ENCODE measurements around the gene PTPRM. TPM values are rescaled to one million over a fixed set of nuclear protein-coding genes. Genes with fewer than 3 reads are reported as not detected.

The PTPRM gene
- total and polyA plus RNA-seq, 2 experiments from 2014 or later = 1.6 to 5.3 TPM

DNA sequence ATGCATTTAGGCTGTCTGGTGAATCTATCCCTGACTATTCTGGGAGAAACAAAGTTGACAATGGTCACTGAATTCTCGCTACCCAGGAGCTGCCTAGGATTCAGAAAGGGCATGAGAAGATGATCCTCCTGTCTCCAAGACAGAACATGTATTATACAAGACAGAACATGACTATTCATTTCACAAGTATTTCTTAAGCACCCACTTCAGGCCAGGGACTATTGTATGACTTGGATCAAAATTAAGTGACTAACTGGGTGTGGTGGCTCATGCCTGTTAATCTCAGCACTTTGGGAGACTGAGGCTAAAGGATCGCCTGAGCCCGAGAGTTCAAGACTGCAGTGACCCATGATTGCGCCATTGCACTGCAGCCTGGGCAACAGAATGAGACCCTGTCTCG lies 806.4 kb downstream of the PTPRM start (continued):
- TF ChIP-seq CREB1 (CRISPR knock-in tag; IDR thresholded peaks at IDR 0.05; ENCODE audit: low read depth) = no peak
- TF ChIP-seq ZNF331 (CRISPR knock-in tag; IDR thresholded peaks at IDR 0.05; ENCODE audit: low read depth) = no peak
- no peak for TF ChIP-seq POLR2AphosphoS5 (IDR thresholded peaks at IDR 0.05; ENCODE audit: low read depth)
- TF ChIP-seq JUNB (IDR thresholded peaks at IDR 0.05; ENCODE audit: unreplicated experiment) = no peak
- TF ChIP-seq ZNF114 (CRISPR knock-in tag; IDR thresholded peaks at IDR 0.05) = no peak

DNA sequence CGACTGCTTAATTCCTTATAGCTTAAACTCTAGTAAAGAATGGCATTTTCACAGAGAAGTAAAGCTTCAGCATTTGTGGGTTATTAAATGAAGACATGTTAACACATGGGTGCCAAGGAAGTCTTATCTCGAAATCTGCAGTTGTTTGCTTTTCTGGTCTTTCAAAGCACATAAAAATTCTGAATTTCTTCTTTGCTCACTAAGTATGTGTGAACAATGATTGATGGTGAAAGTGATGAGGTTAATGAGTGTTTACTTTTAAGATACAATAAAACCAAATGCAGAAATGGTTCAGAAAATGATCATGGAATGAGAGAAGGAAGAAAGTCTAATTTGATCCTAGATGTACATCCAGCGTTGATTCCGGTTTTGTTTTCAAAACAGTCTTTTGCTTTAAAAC lies 807.6 kb downstream of the PTPRM start:
- Mint-ChIP-seq H3K4me3 (no peak overlapping the region), H3K36me3 (ENCODE audit: low read depth) (no peaks in the 10 kb centered on the region), H3K4me1 (no peaks in the 10 kb centered on the region), H3K9me3 (no peaks in the 10 kb centered on the region; the same call in 2 of the 3 replicates), H3K27ac (no peak overlapping the region), H3K27me3 (ENCODE audit: insufficient read depth, low read depth, poor library complexity) (no peaks in the 10 kb centered on the region)
- no peaks in the 10 kb centered on the region for H3K4me1 ChIP-seq (ENCODE audit: insufficient read depth)
- H3K9me2 ChIP-seq (ENCODE audit: insufficient read depth) = no peaks in the 10 kb centered on the region
- H3K4me3 ChIP-seq = no peak overlapping the region
- no peaks in the 10 kb centered on the region for H3K27me3 ChIP-seq (ENCODE audit: insufficient read depth)
- no peak overlapping the region for H3K4me2 ChIP-seq
- no peaks in the 10 kb centered on the region for H3K79me2 ChIP-seq (replicated peaks; ENCODE audit: insufficient read depth)
- ATAC-seq (no peak), DNase-seq (ENCODE audit: low spot score) (no peak)
- H3K36me3 ChIP-seq (ENCODE audit: insufficient read depth) = no peaks in the 10 kb centered on the region
- TF ChIP-seq EZH2 (IDR thresholded peaks at IDR 0.05; ENCODE audit: low read depth, unreplicated experiment) (no peak), NANOG (IDR thresholded peaks at IDR 0.05; ENCODE audit: borderline replicate concordance) (no peak), ZNF114 (CRISPR knock-in tag; IDR thresholded peaks at IDR 0.05) (no peak), STAT1 (IDR thresholded peaks at IDR 0.05; ENCODE audit: unreplicated experiment) (no peak), EZH2phosphoT487 (IDR thresholded peaks at IDR 0.05; ENCODE audit: unreplicated experiment) (no peak), JUNB (IDR thresholded peaks at IDR 0.05; ENCODE audit: unreplicated experiment) (no peak), POLR2AphosphoS5 (IDR thresholded peaks at IDR 0.05; ENCODE audit: low read depth) (no peak), ZNF331 (CRISPR knock-in tag; IDR thresholded peaks at IDR 0.05; ENCODE audit: low read depth) (no peak), CREB1 (CRISPR knock-in tag; IDR thresholded peaks at IDR 0.05; ENCODE audit: low read depth) (no peak)
- TF ChIP-seq, protein P1, sequence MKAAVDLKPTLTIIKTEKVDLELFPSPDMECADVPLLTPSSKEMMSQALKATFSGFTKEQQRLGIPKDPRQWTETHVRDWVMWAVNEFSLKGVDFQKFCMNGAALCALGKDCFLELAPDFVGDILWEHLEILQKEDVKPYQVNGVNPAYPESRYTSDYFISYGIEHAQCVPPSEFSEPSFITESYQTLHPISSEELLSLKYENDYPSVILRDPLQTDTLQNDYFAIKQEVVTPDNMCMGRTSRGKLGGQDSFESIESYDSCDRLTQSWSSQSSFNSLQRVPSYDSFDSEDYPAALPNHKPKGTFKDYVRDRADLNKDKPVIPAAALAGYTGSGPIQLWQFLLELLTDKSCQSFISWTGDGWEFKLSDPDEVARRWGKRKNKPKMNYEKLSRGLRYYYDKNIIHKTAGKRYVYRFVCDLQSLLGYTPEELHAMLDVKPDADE (IDR thresholded peaks at IDR 0.05) = no peak
- TF ChIP-seq, protein P2, sequence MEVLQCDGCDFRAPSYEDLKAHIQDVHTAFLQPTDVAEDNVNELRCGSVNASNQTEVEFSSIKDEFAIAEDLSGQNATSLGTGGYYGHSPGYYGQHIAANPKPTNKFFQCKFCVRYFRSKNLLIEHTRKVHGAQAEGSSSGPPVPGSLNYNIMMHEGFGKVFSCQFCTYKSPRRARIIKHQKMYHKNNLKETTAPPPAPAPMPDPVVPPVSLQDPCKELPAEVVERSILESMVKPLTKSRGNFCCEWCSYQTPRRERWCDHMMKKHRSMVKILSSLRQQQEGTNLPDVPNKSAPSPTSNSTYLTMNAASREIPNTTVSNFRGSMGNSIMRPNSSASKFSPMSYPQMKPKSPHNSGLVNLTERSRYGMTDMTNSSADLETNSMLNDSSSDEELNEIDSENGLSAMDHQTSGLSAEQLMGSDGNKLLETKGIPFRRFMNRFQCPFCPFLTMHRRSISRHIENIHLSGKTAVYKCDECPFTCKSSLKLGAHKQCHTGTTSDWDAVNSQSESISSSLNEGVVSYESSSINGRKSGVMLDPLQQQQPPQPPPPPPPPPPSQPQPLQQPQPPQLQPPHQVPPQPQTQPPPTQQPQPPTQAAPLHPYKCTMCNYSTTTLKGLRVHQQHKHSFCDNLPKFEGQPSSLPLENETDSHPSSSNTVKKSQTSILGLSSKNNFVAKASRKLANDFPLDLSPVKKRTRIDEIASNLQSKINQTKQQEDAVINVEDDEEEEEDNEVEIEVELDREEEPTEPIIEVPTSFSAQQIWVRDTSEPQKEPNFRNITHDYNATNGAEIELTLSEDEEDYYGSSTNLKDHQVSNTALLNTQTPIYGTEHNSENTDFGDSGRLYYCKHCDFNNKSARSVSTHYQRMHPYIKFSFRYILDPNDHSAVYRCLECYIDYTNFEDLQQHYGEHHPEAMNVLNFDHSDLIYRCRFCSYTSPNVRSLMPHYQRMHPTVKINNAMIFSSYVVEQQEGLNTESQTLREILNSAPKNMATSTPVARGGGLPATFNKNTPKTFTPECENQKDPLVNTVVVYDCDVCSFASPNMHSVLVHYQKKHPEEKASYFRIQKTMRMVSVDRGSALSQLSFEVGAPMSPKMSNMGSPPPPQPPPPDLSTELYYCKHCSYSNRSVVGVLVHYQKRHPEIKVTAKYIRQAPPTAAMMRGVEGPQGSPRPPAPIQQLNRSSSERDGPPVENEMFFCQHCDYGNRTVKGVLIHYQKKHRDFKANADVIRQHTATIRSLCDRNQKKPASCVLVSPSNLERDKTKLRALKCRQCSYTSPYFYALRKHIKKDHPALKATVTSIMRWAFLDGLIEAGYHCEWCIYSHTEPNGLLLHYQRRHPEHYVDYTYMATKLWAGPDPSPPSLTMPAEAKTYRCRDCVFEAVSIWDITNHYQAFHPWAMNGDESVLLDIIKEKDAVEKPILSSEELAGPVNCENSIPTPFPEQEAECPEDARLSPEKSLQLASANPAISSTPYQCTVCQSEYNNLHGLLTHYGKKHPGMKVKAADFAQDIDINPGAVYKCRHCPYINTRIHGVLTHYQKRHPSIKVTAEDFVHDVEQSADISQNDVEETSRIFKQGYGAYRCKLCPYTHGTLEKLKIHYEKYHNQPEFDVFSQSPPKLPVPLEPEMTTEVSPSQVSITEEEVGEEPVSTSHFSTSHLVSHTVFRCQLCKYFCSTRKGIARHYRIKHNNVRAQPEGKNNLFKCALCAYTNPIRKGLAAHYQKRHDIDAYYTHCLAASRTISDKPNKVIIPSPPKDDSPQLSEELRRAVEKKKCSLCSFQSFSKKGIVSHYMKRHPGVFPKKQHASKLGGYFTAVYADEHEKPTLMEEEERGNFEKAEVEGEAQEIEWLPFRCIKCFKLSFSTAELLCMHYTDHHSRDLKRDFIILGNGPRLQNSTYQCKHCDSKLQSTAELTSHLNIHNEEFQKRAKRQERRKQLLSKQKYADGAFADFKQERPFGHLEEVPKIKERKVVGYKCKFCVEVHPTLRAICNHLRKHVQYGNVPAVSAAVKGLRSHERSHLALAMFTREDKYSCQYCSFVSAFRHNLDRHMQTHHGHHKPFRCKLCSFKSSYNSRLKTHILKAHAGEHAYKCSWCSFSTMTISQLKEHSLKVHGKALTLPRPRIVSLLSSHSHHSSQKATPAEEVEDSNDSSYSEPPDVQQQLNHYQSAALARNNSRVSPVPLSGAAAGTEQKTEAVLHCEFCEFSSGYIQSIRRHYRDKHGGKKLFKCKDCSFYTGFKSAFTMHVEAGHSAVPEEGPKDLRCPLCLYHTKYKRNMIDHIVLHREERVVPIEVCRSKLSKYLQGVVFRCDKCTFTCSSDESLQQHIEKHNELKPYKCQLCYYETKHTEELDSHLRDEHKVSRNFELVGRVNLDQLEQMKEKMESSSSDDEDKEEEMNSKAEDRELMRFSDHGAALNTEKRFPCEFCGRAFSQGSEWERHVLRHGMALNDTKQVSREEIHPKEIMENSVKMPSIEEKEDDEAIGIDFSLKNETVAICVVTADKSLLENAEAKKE (CRISPR knock-in tag; IDR thresholded peaks at IDR 0.05) = no peak
- TF ChIP-seq, protein P3, sequence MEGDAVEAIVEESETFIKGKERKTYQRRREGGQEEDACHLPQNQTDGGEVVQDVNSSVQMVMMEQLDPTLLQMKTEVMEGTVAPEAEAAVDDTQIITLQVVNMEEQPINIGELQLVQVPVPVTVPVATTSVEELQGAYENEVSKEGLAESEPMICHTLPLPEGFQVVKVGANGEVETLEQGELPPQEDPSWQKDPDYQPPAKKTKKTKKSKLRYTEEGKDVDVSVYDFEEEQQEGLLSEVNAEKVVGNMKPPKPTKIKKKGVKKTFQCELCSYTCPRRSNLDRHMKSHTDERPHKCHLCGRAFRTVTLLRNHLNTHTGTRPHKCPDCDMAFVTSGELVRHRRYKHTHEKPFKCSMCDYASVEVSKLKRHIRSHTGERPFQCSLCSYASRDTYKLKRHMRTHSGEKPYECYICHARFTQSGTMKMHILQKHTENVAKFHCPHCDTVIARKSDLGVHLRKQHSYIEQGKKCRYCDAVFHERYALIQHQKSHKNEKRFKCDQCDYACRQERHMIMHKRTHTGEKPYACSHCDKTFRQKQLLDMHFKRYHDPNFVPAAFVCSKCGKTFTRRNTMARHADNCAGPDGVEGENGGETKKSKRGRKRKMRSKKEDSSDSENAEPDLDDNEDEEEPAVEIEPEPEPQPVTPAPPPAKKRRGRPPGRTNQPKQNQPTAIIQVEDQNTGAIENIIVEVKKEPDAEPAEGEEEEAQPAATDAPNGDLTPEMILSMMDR (conservative IDR thresholded peaks at IDR 0.05; ENCODE audit: low read depth in 2 of 2) = no peak
- TF ChIP-seq, protein P4, sequence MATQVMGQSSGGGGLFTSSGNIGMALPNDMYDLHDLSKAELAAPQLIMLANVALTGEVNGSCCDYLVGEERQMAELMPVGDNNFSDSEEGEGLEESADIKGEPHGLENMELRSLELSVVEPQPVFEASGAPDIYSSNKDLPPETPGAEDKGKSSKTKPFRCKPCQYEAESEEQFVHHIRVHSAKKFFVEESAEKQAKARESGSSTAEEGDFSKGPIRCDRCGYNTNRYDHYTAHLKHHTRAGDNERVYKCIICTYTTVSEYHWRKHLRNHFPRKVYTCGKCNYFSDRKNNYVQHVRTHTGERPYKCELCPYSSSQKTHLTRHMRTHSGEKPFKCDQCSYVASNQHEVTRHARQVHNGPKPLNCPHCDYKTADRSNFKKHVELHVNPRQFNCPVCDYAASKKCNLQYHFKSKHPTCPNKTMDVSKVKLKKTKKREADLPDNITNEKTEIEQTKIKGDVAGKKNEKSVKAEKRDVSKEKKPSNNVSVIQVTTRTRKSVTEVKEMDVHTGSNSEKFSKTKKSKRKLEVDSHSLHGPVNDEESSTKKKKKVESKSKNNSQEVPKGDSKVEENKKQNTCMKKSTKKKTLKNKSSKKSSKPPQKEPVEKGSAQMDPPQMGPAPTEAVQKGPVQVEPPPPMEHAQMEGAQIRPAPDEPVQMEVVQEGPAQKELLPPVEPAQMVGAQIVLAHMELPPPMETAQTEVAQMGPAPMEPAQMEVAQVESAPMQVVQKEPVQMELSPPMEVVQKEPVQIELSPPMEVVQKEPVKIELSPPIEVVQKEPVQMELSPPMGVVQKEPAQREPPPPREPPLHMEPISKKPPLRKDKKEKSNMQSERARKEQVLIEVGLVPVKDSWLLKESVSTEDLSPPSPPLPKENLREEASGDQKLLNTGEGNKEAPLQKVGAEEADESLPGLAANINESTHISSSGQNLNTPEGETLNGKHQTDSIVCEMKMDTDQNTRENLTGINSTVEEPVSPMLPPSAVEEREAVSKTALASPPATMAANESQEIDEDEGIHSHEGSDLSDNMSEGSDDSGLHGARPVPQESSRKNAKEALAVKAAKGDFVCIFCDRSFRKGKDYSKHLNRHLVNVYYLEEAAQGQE (IDR thresholded peaks at IDR 0.05; ENCODE audit: unreplicated experiment) = no peak
- H2AFZ ChIP-seq = no peak overlapping the region
- H4K20me1 ChIP-seq (replicated peaks; ENCODE audit: insufficient read depth) = no peaks in the 10 kb centered on the region
- no peaks in the 10 kb centered on the region for H3F3A ChIP-seq (replicated peaks; ENCODE audit: low read depth)
- H3K27ac ChIP-seq (ENCODE audit: low read depth) = no peak overlapping the region
